GM15510 (cell line): ENCODE data around the gene CIT.

Experiments
- POLR2A ChIP-seq: IDR thresholded peaks from 3 replicates; pipeline ENCODE4 v1.6.1; 2011; ENCODE audit warnings: borderline replicate concordance; ENCODE audit not compliant: insufficient read length; ENCODE audit errors: extremely low read depth

Gene CIT

DNA sequence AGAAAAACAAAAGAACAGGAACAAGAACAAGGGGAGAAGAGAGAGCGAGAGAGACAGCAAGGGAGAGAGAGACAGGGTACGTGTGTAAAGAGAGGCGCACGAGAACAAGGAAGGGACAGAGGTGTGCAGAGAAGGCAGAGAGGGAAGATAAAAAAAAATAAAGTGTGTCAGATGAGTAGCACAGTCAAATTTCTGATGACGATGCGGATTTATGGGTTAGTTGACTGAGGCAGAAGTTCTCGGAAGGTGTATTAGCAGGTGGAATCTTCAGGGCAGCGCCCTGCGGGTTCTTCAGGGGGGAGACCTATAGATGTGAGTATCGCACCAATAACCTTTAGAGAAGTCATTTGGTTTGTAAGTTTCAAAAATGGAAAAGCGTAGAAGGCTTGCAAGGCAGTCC, 164.4 kb downstream of the CIT start:
- TF ChIP-seq POLR2A = no peak

GRCh38 chr12:119711693-119712092, 165.4 kb downstream of the CIT start:
- TF ChIP-seq POLR2A = no peak

- TF ChIP-seq POLR2A = no peak
These were observed 166.1 kb downstream of the CIT start for GRCh38 chr12:119710965-119711551.

- no peak for TF ChIP-seq POLR2A
These were observed 166.7 kb downstream of the CIT start for GRCh38 chr12:119710374-119710964.

DNA sequence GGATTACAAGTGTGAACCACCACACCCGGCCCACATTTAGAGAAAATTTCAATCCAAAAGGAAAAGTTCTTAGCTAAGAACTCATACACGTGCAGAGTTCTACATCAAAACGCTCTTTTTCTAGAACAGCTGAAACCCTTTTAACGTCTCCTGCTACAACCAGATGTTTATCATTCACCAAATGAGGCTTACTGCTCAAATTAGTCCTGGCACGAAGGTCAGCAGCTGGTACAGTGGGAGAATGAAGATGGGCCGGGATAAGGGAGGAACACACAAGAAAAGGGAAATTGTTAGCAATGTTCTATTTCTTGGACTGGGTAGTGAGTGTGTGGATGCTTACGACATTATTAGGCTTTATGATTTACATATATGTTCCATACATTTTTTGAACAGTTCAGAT, 171.9 kb downstream of the CIT start:
- no peak for TF ChIP-seq POLR2A

DNA sequence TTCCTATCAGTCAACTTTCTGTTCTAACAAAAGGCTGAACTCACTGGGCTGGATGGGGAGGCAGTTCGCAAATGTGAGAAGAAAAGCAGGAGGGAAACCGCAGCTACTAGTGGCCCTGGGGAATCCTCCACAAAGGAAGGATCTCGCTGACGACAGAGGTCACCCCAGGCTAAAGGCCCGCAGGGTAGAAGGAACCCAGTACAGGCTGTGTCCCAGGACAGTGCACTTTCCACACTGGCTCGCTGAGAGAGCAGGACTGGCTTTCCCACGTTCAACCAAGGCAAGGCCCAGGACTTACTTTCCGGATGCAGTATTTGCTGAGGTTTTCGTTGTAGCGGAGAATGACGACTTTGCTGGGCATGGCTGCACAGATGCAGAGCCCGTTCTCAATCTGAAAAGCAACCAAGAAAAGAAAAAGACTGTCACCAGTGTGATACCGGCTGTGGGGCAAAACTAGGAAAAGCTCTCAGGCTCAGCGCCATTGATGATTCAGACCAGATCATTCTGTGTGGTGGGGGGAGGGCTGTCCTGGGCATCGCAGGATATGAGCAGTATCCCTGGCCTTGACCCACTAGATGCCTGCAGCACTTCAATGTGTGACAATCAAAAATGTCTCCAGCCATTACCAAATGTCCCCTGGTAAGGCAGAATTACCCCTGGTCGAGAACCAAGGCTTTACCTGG, 172.9 kb downstream of the CIT start:
- TF ChIP-seq POLR2A = no peak

DNA sequence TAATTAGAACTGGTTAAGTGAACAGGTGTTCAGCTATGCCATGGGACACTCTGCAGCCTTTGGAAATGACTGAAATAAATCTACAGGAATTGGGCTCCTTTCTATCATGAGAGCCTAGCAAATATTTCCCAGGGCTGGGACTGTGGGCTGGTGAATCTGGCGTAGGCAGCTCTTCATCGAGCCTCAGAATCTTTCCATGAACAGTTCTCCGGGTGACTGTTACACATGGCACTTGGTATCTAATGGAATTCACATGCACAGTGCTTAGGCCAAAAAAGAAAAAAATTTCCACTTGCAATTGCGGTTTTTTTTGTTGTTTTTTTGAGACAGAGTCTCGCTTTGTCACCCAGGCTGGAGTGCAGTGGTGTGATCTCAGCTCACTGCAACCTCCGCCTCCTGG, 177.0 kb downstream of the CIT start:
- no peak for TF ChIP-seq POLR2A

DNA sequence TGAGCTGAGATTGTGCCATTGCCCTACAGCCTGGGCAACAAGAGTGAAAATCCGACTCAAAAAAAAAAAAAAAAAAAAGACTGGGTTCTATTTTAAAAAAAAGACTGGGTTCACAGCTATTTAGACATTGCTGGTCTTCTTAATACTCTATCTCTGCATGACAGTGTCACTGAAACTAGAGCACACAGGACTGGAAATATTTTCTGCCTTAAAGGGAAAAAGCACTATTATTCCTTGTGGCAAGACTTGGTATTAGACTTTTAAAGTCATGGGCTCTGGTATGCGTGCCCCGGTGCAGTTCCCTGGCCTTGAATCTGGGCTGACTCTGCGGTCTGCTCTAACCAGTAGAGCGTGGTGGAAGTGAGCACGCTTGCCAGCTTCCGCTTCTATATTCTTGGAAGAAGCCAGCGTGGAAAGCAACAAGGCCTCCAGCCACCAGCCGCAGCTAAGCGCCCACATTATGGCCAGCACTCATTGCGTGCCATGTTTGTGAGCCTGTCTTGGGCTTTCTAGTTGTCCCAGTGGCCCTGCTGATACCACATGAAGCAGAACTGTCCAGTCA, 177.8 kb downstream of the CIT start:
- TF ChIP-seq POLR2A = no peak

DNA sequence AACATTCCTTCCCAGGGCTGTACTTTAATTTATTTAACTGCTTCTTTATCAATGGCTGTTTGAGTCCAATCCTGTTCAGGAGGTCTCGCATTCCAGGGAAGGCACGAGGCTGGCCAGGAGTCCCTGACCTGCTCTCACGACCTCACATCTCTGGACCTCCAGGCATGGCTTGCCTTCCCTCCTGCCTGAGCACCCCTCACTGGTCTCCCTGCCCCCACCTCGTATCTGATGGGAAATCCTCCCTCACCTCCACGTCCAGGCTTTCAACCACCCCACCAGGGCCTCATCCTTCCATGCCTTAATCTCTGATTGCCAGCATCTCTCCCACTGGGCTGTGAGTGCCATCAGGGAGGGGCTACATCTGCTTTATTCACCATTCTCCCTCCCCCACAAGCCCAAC, 180.2 kb downstream of the CIT start:
- TF ChIP-seq POLR2A = no peak

DNA sequence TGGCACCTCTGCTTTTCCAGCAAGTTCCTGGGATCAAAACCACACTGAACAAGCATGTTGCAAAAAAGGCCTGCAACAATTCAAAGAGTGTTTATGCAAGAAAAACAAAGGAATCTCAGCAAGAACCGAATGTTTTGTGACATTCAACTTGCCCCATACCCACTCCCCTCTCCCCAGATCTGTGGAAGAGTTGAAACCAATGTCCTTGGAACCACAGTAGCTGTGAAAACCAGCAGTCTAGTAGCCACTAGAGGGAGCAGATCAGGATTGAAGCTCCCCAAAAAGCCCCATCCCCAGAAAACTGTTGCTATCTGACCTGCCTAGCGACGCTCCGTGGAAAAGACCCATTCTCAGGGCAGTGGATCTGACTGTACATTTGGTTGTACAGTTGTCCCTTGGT, 182.1 kb downstream of the CIT start:
- no peak for TF ChIP-seq POLR2A

GRCh38 chr12:119694111-119694510, 183.0 kb downstream of the CIT start:
- TF ChIP-seq POLR2A = no peak

GRCh38 chr12:119693511-119693910, 183.6 kb downstream of the CIT start:
- TF ChIP-seq POLR2A = no peak

GRCh38 chr12:119692997-119693396, 184.1 kb downstream of the CIT start:
- no peak for TF ChIP-seq POLR2A

DNA sequence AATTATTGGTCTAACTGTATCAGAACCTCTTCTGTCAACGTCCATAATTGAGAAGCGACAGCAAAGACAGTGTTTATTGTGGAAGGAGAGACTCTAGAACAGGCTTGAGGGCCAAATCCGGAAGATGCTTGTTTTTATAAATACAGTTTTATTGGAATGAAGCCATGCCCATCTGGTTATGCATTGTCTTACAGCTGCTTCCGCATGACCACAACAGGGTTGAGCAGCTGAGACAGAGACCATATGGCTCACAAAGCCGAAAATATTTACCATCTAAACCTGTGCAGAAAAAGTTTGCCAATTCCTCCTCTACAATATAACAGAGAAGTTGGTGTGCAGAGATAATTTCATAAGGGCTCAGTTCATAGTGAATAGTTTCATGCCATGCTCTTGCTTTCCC, 184.7 kb downstream of the CIT start:
- no peak for TF ChIP-seq POLR2A

GRCh38 chr12:119691202-119691810, 185.8 kb downstream of the CIT start:
- no peak for TF ChIP-seq POLR2A
